Measurements from ENCODE around the gene EBLN1. TPM values are rescaled to one million over a fixed set of nuclear protein-coding genes. Genes with fewer than 3 reads are reported as not detected.

EBLN1 gene
- polyA plus RNA-seq, 1 donor from 2014 or later, result not detected

DNA sequence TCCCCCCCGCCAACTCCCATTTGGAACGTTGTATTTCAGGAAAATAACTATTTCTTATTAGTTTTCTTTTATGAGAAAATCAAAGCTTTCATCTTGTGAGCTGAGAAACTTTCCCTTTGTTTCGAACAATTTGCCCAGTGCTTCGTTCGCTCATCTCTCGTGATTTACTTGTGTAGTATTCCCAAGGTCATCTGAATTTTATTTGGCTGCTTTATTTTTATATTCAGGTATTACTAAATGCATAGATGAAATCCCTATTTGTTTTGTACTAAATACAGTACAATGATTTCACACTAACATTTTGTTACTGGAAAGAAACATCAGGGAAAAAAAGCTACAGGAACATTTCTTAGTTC, 12.0 kb upstream of the EBLN1 start:
- Histone ChIP-seq H3K27me3 (ENCODE audit: insufficient read depth, low read depth, low read length) (peaks cover 4% of the 10 kb centered on the region), H3F3A (ENCODE audit: insufficient read depth, low read length, poor library complexity, severe bottlenecking) (peaks cover 8% of the 10 kb centered on the region), H3K27ac (ENCODE audit: low read length) (no peak overlapping the region), H3K4me3 (ENCODE audit: low read length) (peak overlapping the region; percentile 78), H3K9me3 (ENCODE audit: low read length) (no peaks in the 10 kb centered on the region), H2AFZ (ENCODE audit: low read depth, low read length) (peak overlapping the region; percentile 51), H3K9me2 (ENCODE audit: insufficient read depth, low read length) (no peaks in the 10 kb centered on the region), H3K9ac (ENCODE audit: low read length) (peak overlapping the region; percentile 72), H3K36me3 (ENCODE audit: insufficient read depth, low read length) (no peaks in the 10 kb centered on the region), H3K79me2 (replicated peaks; ENCODE audit: insufficient read depth, low read length) (no peaks in the 10 kb centered on the region), H4K20me1 (ENCODE audit: insufficient read depth) (no peaks in the 10 kb centered on the region), H3K4me2 (ENCODE audit: low read length) (peak overlapping the region; percentile 54)
- no peak for TF ChIP-seq RAD21 (conservative IDR thresholded peaks at IDR 0.05)
- no peak for TF ChIP-seq SMC3 (conservative IDR thresholded peaks at IDR 0.05; ENCODE audit: poor library complexity)
- no peak for TF ChIP-seq MXI1 (conservative IDR thresholded peaks at IDR 0.05; ENCODE audit: poor library complexity, severe bottlenecking)
- no peak for TF ChIP-seq EZH2 (IDR thresholded peaks at IDR 0.05; ENCODE audit: borderline replicate concordance, insufficient read depth, low read length, poor library complexity, severe bottlenecking)
- TF ChIP-seq EP300 (conservative IDR thresholded peaks at IDR 0.05; ENCODE audit: poor library complexity, severe bottlenecking), result no peak
- no peak for TF ChIP-seq TAF1 (IDR thresholded peaks at IDR 0.05; ENCODE audit: low read depth)
- no peak for TF ChIP-seq POLR2AphosphoS5 (IDR thresholded peaks at IDR 0.05)
- TF ChIP-seq, protein P1, sequence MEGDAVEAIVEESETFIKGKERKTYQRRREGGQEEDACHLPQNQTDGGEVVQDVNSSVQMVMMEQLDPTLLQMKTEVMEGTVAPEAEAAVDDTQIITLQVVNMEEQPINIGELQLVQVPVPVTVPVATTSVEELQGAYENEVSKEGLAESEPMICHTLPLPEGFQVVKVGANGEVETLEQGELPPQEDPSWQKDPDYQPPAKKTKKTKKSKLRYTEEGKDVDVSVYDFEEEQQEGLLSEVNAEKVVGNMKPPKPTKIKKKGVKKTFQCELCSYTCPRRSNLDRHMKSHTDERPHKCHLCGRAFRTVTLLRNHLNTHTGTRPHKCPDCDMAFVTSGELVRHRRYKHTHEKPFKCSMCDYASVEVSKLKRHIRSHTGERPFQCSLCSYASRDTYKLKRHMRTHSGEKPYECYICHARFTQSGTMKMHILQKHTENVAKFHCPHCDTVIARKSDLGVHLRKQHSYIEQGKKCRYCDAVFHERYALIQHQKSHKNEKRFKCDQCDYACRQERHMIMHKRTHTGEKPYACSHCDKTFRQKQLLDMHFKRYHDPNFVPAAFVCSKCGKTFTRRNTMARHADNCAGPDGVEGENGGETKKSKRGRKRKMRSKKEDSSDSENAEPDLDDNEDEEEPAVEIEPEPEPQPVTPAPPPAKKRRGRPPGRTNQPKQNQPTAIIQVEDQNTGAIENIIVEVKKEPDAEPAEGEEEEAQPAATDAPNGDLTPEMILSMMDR (IDR thresholded peaks at IDR 0.05; ENCODE audit: poor library complexity, severe bottlenecking), result no peak
- TF ChIP-seq, protein P2, sequence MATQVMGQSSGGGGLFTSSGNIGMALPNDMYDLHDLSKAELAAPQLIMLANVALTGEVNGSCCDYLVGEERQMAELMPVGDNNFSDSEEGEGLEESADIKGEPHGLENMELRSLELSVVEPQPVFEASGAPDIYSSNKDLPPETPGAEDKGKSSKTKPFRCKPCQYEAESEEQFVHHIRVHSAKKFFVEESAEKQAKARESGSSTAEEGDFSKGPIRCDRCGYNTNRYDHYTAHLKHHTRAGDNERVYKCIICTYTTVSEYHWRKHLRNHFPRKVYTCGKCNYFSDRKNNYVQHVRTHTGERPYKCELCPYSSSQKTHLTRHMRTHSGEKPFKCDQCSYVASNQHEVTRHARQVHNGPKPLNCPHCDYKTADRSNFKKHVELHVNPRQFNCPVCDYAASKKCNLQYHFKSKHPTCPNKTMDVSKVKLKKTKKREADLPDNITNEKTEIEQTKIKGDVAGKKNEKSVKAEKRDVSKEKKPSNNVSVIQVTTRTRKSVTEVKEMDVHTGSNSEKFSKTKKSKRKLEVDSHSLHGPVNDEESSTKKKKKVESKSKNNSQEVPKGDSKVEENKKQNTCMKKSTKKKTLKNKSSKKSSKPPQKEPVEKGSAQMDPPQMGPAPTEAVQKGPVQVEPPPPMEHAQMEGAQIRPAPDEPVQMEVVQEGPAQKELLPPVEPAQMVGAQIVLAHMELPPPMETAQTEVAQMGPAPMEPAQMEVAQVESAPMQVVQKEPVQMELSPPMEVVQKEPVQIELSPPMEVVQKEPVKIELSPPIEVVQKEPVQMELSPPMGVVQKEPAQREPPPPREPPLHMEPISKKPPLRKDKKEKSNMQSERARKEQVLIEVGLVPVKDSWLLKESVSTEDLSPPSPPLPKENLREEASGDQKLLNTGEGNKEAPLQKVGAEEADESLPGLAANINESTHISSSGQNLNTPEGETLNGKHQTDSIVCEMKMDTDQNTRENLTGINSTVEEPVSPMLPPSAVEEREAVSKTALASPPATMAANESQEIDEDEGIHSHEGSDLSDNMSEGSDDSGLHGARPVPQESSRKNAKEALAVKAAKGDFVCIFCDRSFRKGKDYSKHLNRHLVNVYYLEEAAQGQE (IDR thresholded peaks at IDR 0.05; ENCODE audit: borderline replicate concordance), result no peak

DNA sequence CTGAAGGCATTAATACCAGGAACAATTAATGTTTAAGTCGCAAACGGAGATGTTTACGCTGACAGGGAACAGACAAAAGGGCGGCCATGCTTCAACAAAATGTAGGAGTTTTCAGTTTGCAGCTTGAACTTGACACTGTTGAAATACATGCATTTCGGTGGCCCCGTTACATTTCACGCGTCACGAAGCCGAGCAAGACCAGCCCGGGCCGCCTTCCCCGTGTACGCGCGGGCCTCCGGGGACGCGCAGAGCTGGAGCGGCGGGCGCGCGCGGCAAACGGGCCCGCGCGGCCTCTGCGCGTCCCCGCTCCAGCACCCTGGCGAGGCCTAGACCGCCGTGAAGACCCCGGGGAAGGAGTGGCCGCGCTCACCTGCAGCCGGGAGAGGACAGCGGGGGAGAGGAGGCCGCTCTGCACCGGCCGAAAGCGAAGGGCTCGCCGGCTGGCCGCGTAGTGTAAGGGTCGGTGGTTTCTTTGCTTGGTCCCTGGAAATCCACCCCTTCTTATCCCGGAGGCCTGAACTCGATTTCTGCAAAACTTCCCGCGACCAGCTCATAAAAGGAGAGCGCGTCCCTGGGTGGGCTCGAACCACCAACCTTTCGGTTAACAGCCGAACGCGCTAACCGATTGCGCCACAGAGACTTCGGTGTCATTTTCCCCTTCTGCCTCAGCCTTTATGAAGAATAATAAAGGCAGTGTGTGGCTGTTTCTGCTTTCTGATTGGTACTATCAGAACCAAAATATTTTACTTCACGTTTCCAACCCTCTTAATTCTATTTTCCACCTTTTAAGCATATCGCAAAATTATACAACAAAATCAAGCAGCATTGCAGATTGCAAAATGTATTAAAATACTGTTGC, 11.4 kb upstream of the EBLN1 start:
- H3K27ac ChIP-seq (ENCODE audit: low read length), result peak overlapping the region; percentile 78
- H4K20me1 ChIP-seq (ENCODE audit: insufficient read depth), result no peaks in the 10 kb centered on the region
- H3K9me3 ChIP-seq (ENCODE audit: low read length), result no peaks in the 10 kb centered on the region
- H3K36me3 ChIP-seq (ENCODE audit: insufficient read depth, low read length), result no peaks in the 10 kb centered on the region
- peak overlapping the region; percentile 78 for H3K4me3 ChIP-seq (ENCODE audit: low read length)
- H3K79me2 ChIP-seq (replicated peaks; ENCODE audit: insufficient read depth, low read length), result no peaks in the 10 kb centered on the region
- TF ChIP-seq, protein P2 (IDR thresholded peaks at IDR 0.05; ENCODE audit: borderline replicate concordance), result peak; percentile 54
- peak; percentile 51 for TF ChIP-seq RAD21 (conservative IDR thresholded peaks at IDR 0.05)
- TF ChIP-seq MXI1 (conservative IDR thresholded peaks at IDR 0.05; ENCODE audit: poor library complexity, severe bottlenecking), result peak; percentile 82
- peak; percentile 72 for TF ChIP-seq EP300 (conservative IDR thresholded peaks at IDR 0.05; ENCODE audit: poor library complexity, severe bottlenecking)
- TF ChIP-seq, protein P1 (IDR thresholded peaks at IDR 0.05; ENCODE audit: poor library complexity, severe bottlenecking), result no peak
- peak; percentile 18 for TF ChIP-seq TAF1 (IDR thresholded peaks at IDR 0.05; ENCODE audit: low read depth)
- no peak for TF ChIP-seq EZH2 (IDR thresholded peaks at IDR 0.05; ENCODE audit: borderline replicate concordance, insufficient read depth, low read length, poor library complexity, severe bottlenecking)
- TF ChIP-seq SMC3 (conservative IDR thresholded peaks at IDR 0.05; ENCODE audit: poor library complexity), result peak; percentile 67
- TF ChIP-seq POLR2AphosphoS5 (IDR thresholded peaks at IDR 0.05), result peak; percentile 60
- H3K9ac ChIP-seq (ENCODE audit: low read length), result peak overlapping the region; percentile 72
- no peaks in the 10 kb centered on the region for H3K9me2 ChIP-seq (ENCODE audit: insufficient read depth, low read length)
- peak overlapping the region; percentile 54 for H2AFZ ChIP-seq (ENCODE audit: low read depth, low read length)
- H3K4me2 ChIP-seq (ENCODE audit: low read length), result peak overlapping the region; percentile 54
- H3F3A ChIP-seq (ENCODE audit: insufficient read depth, low read length, poor library complexity, severe bottlenecking), result peaks cover 8% of the 10 kb centered on the region
- peaks cover 4% of the 10 kb centered on the region for H3K27me3 ChIP-seq (ENCODE audit: insufficient read depth, low read depth, low read length)
